Inflammatory macrophage treated with lipopolysaccharide for 1 hour (primary cell): Measurements from ENCODE around the gene PF4V1.
"Not testable (repeated sequence)": the region's sequence is repeated elsewhere in the genome, so short reads cannot be mapped to it uniquely, and the experiment has no call there.

Experiments used
- DNase-seq, 2 donors: peaks; one replicate each; pipeline ENCODE4 v3.0.0-alpha.2; 2020 to 2022

PF4V1 gene

GRCh38 chr4:73870768-73871167 is 17.7 kb downstream of the PF4V1 start:
- no peak for DNase-seq

- no peak for DNase-seq
Observed at GRCh38 chr4:73871511-73872310, 18.6 kb downstream of the PF4V1 start.

- peak; percentile 59 to 65 for DNase-seq
Observed at GRCh38 chr4:73872316-73873108, 19.4 kb downstream of the PF4V1 start.

DNA sequence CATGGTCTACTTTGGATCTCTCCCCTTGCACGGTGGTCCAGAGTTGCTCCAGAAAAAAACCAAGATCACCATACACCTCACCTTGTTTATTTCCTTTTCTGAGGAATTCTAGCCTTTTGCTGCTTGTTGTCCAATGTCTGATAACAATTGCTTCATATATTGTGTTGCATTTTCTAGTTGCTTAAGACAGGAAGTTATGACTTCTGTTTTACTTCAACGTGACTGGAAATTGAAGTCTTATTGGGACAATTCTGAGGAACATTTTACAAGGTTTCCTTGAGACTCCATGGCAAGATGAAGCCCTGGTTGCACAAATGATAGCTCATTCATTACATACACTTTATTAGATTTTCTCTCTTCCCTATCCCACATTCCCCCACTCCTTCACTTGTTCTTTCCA is 21.3 kb downstream of the PF4V1 start:
- peak in 1 of 2 donors; percentile 34 for DNase-seq

DNA sequence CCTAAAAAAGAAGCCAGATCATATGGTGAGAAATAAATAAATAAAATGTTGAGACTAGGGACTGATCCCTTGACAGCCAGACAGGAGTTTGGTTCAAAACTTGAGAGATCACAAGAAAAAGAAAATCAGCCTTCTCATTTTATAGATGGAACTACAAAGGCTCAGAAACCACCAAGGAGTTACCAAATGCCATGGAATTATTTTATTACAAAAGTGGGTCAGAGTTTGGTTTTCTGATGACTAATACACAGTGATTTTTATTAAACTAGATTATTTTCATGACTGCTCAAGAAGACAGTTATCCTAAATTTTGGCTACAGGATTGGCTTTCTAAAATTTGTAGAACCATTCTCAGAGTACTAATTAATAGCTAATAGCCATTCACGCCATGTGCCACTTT is 22.3 kb downstream of the PF4V1 start:
- DNase-seq = no peak

DNA sequence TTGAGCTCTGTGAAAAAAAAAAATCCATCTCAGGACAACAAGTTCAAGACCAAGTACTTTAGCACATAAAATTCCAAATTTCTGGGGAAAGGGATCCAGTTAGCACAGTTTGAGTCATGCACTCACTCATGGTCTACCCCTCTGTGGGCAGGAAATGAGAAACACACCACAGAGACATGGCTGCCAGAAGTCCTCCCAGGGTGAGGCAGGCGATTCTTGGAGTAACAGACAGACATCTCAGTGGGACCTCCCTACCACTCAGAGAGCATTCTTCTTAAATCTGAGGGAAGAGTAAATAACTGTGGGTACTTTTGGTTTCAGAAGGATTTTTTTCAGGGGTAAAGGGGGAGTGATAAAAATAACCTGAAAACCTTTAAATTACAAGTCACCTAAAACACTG is 30.2 kb downstream of the PF4V1 start:
- no peak for DNase-seq

DNA sequence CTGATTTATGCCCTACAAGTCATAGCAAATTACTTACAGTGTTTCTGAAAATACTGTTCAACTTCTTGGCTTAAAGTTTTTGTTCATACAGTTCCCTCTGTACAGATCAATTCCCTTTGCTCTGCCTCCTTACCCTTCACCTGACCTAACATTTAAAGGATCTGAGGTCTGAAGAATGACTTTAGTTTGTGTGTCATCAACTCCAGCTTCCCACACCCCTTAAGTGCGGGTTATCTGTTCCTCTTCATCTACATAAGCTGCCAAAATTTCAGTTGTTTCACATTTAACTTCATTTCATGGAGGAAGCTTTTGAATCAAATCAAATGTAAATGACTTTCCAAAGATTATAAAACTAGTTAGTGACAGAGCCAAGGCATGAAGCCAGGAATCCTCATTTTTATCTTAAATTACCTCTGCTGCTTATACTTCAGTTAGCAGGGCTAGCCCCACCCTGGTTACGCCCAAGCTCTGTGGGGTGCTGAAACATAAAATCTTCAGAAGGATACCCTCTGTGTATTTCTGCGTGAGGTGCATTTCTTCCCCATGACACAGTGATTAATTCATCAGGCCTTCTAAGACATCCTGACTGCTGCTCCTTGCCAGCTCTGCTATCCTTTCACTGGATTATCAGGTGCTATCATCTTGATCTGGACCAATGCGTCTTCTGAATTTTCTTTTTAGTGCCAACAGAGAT is 32.6 kb downstream of the PF4V1 start:
- peak in 1 of 2 donors; percentile 40 for DNase-seq

- no peak for DNase-seq
Observed at GRCh38 chr4:73891326-73891725, 38.2 kb downstream of the PF4V1 start.

DNA sequence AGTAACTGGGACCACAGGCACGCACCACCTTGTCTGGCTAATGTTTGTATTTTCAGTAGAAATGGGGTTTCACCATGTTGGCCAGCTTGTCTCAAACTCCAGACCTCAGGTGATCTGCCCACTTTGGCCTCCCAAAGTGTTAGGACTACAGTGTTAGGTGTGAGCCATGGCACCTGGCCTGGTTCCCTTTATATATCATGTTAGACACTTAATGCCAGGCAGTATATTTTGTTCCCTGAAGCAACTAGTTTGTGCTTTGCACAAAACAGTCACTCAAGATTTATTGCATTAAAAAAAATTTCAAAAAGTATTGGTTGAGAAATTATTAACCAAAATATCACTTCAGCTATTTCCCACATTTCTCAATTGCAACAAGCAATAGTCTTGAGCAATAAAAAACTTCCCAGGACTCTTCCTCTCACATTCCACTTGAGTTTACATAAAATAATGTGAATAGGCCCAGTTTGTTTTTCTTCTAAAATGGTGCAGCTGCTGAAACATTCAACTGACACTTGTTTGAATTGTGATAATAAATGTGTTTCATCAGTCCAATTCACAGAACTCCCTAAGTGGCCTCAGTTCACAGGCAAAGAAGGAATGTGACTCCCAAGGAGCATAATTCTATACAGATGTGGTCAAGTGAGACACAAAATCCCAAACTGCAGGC is 38.8 kb downstream of the PF4V1 start:
- DNase-seq = peak; percentile 84 to 92

DNA sequence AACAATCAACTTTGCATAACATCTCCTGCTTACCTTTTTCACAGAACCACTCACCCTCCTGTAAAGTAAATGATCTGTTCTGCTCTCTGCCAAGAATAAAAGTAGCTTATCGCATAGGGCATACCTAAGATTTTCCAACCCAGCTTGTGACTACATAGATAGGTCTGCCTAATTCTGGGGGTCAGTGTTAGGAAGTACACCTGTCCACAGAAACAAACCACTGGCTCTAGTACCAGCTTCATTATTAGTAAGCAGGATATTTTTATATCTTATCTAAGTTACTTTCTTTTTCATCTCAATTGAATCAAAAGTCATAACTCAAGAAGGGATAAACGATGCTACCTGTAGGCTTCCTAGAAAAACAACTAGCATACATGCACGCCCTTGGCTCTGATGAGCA is 39.9 kb downstream of the PF4V1 start:
- no peak for DNase-seq

GRCh38 chr4:73894001-73894400 is 40.9 kb downstream of the PF4V1 start:
- no peak for DNase-seq

DNA sequence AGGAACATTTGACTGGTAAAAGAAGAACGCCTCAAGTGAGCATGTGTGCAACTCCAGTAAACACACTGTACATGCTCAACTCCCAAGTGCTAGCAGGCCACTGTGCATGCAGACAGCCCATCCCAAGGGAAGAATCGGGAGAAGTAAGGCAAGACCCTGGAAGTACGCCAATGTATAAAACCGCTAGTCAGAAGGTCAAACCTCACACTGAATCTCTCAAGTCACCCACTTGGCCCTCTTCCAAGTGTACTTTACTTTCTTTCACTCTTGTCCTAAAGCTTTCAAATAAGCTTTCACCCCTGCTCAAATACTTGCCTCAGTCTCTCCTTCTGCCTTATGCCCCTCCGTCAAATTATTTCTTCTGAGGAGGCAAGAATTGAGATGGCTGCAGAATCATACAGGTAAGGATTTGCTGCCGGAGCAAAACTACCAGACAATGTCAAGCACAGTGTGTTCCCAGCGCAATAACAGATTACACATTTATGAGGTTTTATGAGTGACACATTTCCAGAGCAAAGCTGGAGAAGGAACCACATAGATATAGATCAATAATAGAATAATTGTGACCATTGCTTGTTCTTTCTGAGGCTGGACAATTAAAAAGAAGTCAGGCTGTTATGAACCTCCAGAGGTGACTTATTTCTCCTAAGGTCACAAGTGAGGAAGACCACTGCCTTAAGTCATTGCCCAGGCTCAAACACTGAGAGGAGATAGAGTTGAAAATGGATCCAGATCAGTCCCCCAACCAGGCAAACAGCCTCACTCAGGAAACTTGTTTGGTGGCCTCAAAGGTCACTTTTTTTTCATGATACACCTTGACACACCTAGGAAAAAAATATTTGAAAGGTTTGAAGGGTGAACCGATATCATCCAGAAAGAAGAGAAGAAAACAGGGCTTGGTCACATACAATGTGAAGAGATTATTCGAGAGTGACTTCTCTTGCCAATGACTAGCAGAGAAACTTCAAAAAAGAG is 42.4 kb downstream of the PF4V1 start:
- DNase-seq = no peak

GRCh38 chr4:73896416-73896815 is 43.3 kb downstream of the PF4V1 start:
- DNase-seq = no peak

DNA sequence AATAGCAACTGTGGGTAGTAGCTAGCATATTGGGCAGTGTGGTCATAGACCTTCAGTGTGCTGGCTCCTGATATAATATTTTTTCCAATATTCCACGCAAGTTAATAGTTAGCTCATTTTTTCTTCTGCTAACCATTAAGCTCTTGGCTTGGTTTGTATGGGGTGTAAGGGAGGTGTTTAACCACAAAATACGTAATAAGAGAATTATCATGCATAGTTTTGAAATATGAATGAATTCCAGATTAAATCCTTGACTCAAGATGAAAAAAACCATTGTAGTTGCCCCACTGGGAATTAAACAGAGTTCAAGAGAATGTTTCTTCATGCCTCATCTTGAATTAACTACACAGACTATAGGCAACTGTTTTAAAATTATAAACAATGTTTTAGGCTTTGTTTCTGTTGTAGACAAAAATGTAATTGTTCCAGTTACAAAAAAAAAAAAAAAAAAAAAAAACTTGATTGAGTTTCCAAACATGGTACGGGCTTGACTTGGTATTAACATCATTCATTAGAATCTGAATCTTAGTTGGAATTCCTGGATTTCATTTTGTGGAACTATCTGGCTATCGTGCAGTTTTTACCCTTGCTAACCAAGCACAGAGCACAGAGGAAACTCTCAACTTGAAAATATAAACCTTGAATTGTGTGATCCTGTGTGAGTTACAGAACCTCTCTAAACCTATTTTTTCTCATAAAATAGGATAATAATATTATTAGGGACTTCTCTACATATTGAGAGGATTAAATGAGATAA is 44.5 kb downstream of the PF4V1 start:
- DNase-seq = no peak

GRCh38 chr4:73899338-73899737 is 46.2 kb downstream of the PF4V1 start:
- not testable (repeated sequence) for DNase-seq

DNA sequence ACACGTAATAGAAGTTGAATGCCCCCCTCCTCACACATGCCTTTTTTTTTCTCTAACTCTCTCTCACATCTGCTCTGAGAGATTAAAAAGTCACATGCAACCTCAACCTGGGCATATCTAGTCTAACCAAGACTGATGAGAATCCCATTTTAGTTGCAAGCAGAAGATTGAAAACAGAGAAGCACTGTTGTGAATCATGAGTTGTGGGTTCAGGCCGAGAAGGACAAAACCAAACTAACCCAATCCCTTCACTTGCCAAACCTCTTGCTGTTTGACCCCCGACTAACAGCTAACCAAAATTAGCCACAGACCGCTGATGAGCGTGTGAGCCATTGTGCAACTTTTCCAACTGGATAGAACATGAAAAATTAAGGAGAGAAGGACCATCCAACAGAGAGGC is 47.9 kb downstream of the PF4V1 start:
- no peak for DNase-seq

DNA sequence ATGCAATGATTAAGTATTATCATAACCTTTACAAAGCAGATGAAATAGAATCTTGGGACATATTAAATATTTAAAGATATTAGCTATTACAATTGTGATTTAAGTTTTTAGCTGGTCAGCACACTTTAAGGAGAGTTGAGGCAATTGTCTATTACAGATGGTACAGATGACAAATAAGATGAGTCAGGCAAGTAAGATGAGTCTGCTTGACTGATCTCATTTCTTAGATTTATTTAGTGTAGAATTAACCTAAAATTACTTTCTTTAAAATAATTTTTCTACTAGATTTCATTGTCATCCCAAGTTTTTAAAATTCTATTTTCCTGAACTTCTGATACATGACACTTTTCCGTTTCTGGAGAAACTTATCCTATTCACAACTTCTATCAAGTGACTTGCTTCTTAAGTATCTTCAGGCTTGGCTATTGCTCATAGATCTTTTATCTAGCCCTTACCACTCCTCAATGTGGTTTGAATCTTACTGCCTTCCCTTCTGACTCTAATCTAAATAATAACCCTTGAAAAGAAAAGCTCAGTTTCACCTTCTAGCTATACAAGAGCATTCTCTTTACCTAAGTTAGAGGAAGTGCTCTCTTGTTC is 49.0 kb downstream of the PF4V1 start:
- peak in 1 of 2 donors; percentile 6 for DNase-seq

DNA sequence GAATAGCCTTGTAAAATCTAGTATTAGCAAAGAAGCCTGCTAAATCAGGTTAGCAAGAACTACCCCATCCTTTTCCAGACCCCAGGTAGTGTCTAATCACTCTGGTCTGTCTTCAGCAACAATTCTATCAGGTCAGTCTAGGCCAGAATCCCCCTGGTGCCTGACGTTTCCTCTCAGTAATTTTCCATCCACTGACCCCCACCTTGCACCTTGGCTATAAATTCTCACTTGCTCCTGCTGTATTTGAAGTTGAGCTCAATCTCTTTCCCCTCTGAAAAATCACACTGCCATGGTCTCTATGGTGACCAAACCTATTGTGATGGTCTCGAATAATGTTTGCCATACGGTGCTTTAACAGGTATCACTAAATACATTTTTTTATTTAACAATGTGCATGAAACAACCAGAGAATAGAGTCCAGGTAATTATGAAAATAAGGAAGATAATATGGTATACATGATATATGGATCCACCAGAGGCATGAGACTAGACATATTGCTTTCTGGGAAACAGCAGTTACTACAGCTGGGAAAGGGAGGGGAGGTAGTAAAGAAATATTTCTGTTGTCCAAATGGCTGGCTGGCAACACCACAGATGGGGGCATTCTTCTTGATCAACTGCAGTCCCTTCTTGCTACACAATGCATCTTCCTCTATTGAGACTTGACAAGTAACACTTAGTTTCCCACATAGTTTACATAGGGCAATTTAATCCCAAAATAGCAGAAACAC is 49.9 kb downstream of the PF4V1 start:
- peak in 1 of 2 donors; percentile 20 for DNase-seq
